ENCODE results near the gene KIF16B.

- no peak for TF ChIP-seq CTCF (IDR thresholded peaks at IDR 0.05)
- TF ChIP-seq ZFX (IDR thresholded peaks at IDR 0.05; ENCODE audit: borderline replicate concordance) = no peak
Observed at GRCh38 chr20:16349523-16350260, 223.6 kb downstream of the KIF16B start.
